Fibroblast of skin of scalp (primary cell): ENCODE data around the gene KIAA1217.
"Not testable (repeated sequence)": the region's sequence is repeated elsewhere in the genome, so short reads cannot be mapped to it uniquely, and the experiment has no call there.

ENCODE experiments used
- DNase-seq: peaks from one replicate; pipeline ENCODE4 v3.0.0-alpha.2; 2013

KIAA1217 gene

GRCh38 chr10:24292304-24293293, 83.7 kb downstream of the KIAA1217 start:
- DNase-seq, result no peak

GRCh38 chr10:24299578-24300260, 90.8 kb downstream of the KIAA1217 start:
- peak; percentile 35 for DNase-seq

GRCh38 chr10:24303522-24304310, 94.8 kb downstream of the KIAA1217 start:
- DNase-seq, result peak; percentile 42

GRCh38 chr10:24305551-24306506, 96.9 kb downstream of the KIAA1217 start:
- DNase-seq, result peak; percentile 80

GRCh38 chr10:24306507-24306875, 97.6 kb downstream of the KIAA1217 start:
- peak; percentile 31 for DNase-seq

GRCh38 chr10:24307116-24307515, 98.2 kb downstream of the KIAA1217 start:
- no peak for DNase-seq

- peak; percentile 74 for DNase-seq
Observed at GRCh38 chr10:24307696-24308485, 99.0 kb downstream of the KIAA1217 start.

GRCh38 chr10:24310104-24310503, 101.2 kb downstream of the KIAA1217 start:
- no peak for DNase-seq

GRCh38 chr10:24311888-24312287, 103.0 kb downstream of the KIAA1217 start:
- DNase-seq, result no peak

- no peak for DNase-seq
Observed at GRCh38 chr10:24313283-24313682, 104.3 kb downstream of the KIAA1217 start.

GRCh38 chr10:24315211-24315610, 106.3 kb downstream of the KIAA1217 start:
- DNase-seq, result no peak

GRCh38 chr10:24318517-24318916, 109.6 kb downstream of the KIAA1217 start:
- no peak for DNase-seq

GRCh38 chr10:24320373-24320772, 111.4 kb downstream of the KIAA1217 start:
- DNase-seq, result no peak

GRCh38 chr10:24324651-24325050, 115.7 kb downstream of the KIAA1217 start:
- no peak for DNase-seq

GRCh38 chr10:24331457-24331856, 122.5 kb downstream of the KIAA1217 start:
- peak; percentile 55 for DNase-seq

GRCh38 chr10:24333736-24334135, 124.8 kb downstream of the KIAA1217 start:
- DNase-seq, result peak; percentile 93

- no peak for DNase-seq
Observed at GRCh38 chr10:24334279-24334939, 125.5 kb downstream of the KIAA1217 start.

GRCh38 chr10:24337723-24338122, 128.8 kb downstream of the KIAA1217 start:
- not testable (repeated sequence) for DNase-seq

GRCh38 chr10:24339387-24339786, 130.4 kb downstream of the KIAA1217 start:
- DNase-seq, result no peak

GRCh38 chr10:24340446-24340845, 131.5 kb downstream of the KIAA1217 start:
- no peak for DNase-seq
